Measurements from ENCODE around the gene PPP2R5A.
"Not testable (repeated sequence)": the region's sequence is repeated elsewhere in the genome, so short reads cannot be mapped to it uniquely, and the experiment has no call there.

Gene PPP2R5A

GRCh38 chr1:212381397-212382035, 96.3 kb downstream of the PPP2R5A start:
- Histone ChIP-seq H3K36me3 (ENCODE audit: insufficient read depth, low read length) (peaks cover 93% of the 10 kb centered on the region), H2AFZ (ENCODE audit: low read depth, low read length) (no peak overlapping the region), H3K4me2 (ENCODE audit: insufficient read depth, low read length) (no peak overlapping the region), H3K4me1 (ENCODE audit: insufficient read depth, low read length) (no peaks in the 10 kb centered on the region), H3K9ac (ENCODE audit: low read depth, low read length) (no peak overlapping the region), H4K20me1 (ENCODE audit: insufficient read depth, low read length) (peaks cover 13% of the 10 kb centered on the region; the same call in 1 of the 2 replicates), H3K9me3 (ENCODE audit: insufficient read depth, low read length, severe bottlenecking) (no peaks in the 10 kb centered on the region), H3K27ac (ENCODE audit: low read length) (no peak overlapping the region), H3K27me3 (ENCODE audit: insufficient read depth, low read length, poor library complexity) (no peaks in the 10 kb centered on the region), H3K79me2 (ENCODE audit: insufficient read depth, low read length) (no peaks in the 10 kb centered on the region), H3K4me3 (ENCODE audit: low read depth in 1 of 2, low read length in 2 of 2) (no peak overlapping the region)
- DNase-seq, result no peak
- TF ChIP-seq CTCF (IDR thresholded peaks at IDR 0.05; ENCODE audit: borderline replicate concordance, extremely low read depth, low read length, poor library complexity, severe bottlenecking) (no peak), EZH2 (IDR thresholded peaks at IDR 0.05; ENCODE audit: borderline replicate concordance, low read depth, low read length, severe bottlenecking) (no peak)
- ATAC-seq (ENCODE audit: insufficient read depth, low read depth), result 0 out of 3 replicates have a peak, but pooled peaks have one; percentile 19

GRCh38 chr1:212386029-212386428, 100.8 kb downstream of the PPP2R5A start:
- H3K79me2 ChIP-seq (ENCODE audit: insufficient read depth, low read length), result peaks cover 17% of the 10 kb centered on the region; the same call in 1 of the 2 replicates
- H3K9me3 ChIP-seq (ENCODE audit: insufficient read depth, low read length, severe bottlenecking), result peaks cover 9% of the 10 kb centered on the region
- no peaks in the 10 kb centered on the region for H3K27me3 ChIP-seq (ENCODE audit: insufficient read depth, low read length, poor library complexity)
- H4K20me1 ChIP-seq (ENCODE audit: insufficient read depth, low read length), result peaks cover 13% of the 10 kb centered on the region; the same call in 1 of the 2 replicates
- H3K9ac ChIP-seq (ENCODE audit: low read depth, low read length), result no peak overlapping the region
- no peak for DNase-seq
- H3K4me3 ChIP-seq (ENCODE audit: low read depth in 1 of 2, low read length in 2 of 2), result no peak overlapping the region
- H3K36me3 ChIP-seq (ENCODE audit: insufficient read depth, low read length), result peaks cover 91% of the 10 kb centered on the region
- H2AFZ ChIP-seq (ENCODE audit: low read depth, low read length), result no peak overlapping the region
- H3K4me2 ChIP-seq (ENCODE audit: insufficient read depth, low read length), result no peak overlapping the region
- ATAC-seq (ENCODE audit: insufficient read depth, low read depth), result no peak
- H3K4me1 ChIP-seq (ENCODE audit: insufficient read depth, low read length), result no peaks in the 10 kb centered on the region
- H3K27ac ChIP-seq (ENCODE audit: low read length), result no peak overlapping the region
- no peak for TF ChIP-seq EZH2 (IDR thresholded peaks at IDR 0.05; ENCODE audit: borderline replicate concordance, low read depth, low read length, severe bottlenecking)
- TF ChIP-seq CTCF (IDR thresholded peaks at IDR 0.05; ENCODE audit: borderline replicate concordance, extremely low read depth, low read length, poor library complexity, severe bottlenecking), result no peak

- Histone ChIP-seq H3K4me2 (ENCODE audit: insufficient read depth, low read length) (no peak overlapping the region), H3K36me3 (ENCODE audit: insufficient read depth, low read length) (peaks cover 62% of the 10 kb centered on the region), H3K4me3 (ENCODE audit: low read depth in 1 of 2, low read length in 2 of 2) (no peak overlapping the region), H3K9ac (ENCODE audit: low read depth, low read length) (no peak overlapping the region), H3K9me3 (ENCODE audit: insufficient read depth, low read length, severe bottlenecking) (peaks cover 10% of the 10 kb centered on the region), H4K20me1 (ENCODE audit: insufficient read depth, low read length) (peaks cover 10% of the 10 kb centered on the region; the same call in 1 of the 2 replicates), H3K27me3 (ENCODE audit: insufficient read depth, low read length, poor library complexity) (no peaks in the 10 kb centered on the region), H3K27ac (ENCODE audit: low read length) (no peak overlapping the region), H3K79me2 (ENCODE audit: insufficient read depth, low read length) (peaks cover 18% of the 10 kb centered on the region; the same call in 1 of the 2 replicates), H2AFZ (ENCODE audit: low read depth, low read length) (no peak overlapping the region), H3K4me1 (ENCODE audit: insufficient read depth, low read length) (no peaks in the 10 kb centered on the region)
- DNase-seq (no peak), ATAC-seq (ENCODE audit: insufficient read depth, low read depth) (no peak)
- TF ChIP-seq EZH2 (IDR thresholded peaks at IDR 0.05; ENCODE audit: borderline replicate concordance, low read depth, low read length, severe bottlenecking) (no peak), CTCF (IDR thresholded peaks at IDR 0.05; ENCODE audit: borderline replicate concordance, extremely low read depth, low read length, poor library complexity, severe bottlenecking) (no peak)
Measured at GRCh38 chr1:212388985-212389716, 103.9 kb downstream of the PPP2R5A start.

GRCh38 chr1:212395678-212396437, 110.6 kb downstream of the PPP2R5A start:
- H3K9ac ChIP-seq (ENCODE audit: low read depth, low read length); H4K20me1 ChIP-seq (ENCODE audit: insufficient read depth, low read length); H2AFZ ChIP-seq (ENCODE audit: low read depth, low read length); H3K27ac ChIP-seq (ENCODE audit: low read length); H3K4me2 ChIP-seq (ENCODE audit: insufficient read depth, low read length); H3K4me1 ChIP-seq (ENCODE audit: insufficient read depth, low read length); H3K4me3 ChIP-seq (ENCODE audit: low read depth in 1 of 2, low read length in 2 of 2); DNase-seq; ATAC-seq (ENCODE audit: insufficient read depth, low read depth); H3K27me3 ChIP-seq (ENCODE audit: insufficient read depth, low read length, poor library complexity): not testable (repeated sequence)
- Histone ChIP-seq H3K79me2 (ENCODE audit: insufficient read depth, low read length) (peaks cover 30% of the 10 kb centered on the region; the same call in 1 of the 2 replicates), H3K36me3 (ENCODE audit: insufficient read depth, low read length) (peaks cover 41% of the 10 kb centered on the region), H3K9me3 (ENCODE audit: insufficient read depth, low read length, severe bottlenecking) (peaks cover 21% of the 10 kb centered on the region)

Measured in DND-41 (cell line).